K562 (cell line): ENCODE results near the gene DLGAP5. TPM values are rescaled to one million over a fixed set of nuclear protein-coding genes. Genes with fewer than 3 reads are reported as not detected.

Experiments
- ATF6 ChIP-seq: sonication (generic); formaldehyde crosslinking; IDR thresholded peaks from 2 replicates; pipeline ENCODE4 v1.4.0; 2020; ENCODE audit warnings: mild to moderate bottlenecking, missing genetic modification reagents
- DDX20 ChIP-seq: fragments of 450-650 bp; IDR thresholded peaks from 2 replicates; pipeline ENCODE4 v1.6.1; 2016; ENCODE audit warnings: missing genetic modification characterization, low read depth, mild to moderate bottlenecking, missing compliant biosample characterization, moderate library complexity
- ETV5 ChIP-seq: sonication (generic); formaldehyde crosslinking; IDR thresholded peaks from 2 replicates; pipeline ENCODE4 v1.4.0; 2020; ENCODE audit warnings: low read depth, mild to moderate bottlenecking, missing genetic modification reagents
- GATAD2B ChIP-seq: fragments of 450-650 bp; IDR thresholded peaks from 2 replicates; pipeline ENCODE4 v1.6.1; 2017; ENCODE audit warnings: mild to moderate bottlenecking, borderline replicate concordance
- HNRNPL ChIP-seq: fragments of 200-400 bp; formaldehyde crosslinking; IDR thresholded peaks from 2 replicates; pipeline ENCODE4 v1.6.1; 2017; ENCODE audit warnings: low read depth, mild to moderate bottlenecking, low read length
- KHSRP ChIP-seq: fragments of 450-650 bp; IDR thresholded peaks from 2 replicates; pipeline ENCODE4 v1.6.1; 2017
- MGA ChIP-seq: fragments of 450-650 bp; IDR thresholded peaks from 2 replicates; pipeline ENCODE4 v1.6.1; 2016; ENCODE audit warnings: mild to moderate bottlenecking, moderate library complexity
- PYGO2 ChIP-seq: fragments of 450-650 bp; IDR thresholded peaks from 2 replicates; pipeline ENCODE4 v1.6.1; 2016; ENCODE audit warnings: mild to moderate bottlenecking, missing genetic modification characterization, moderate library complexity, missing compliant biosample characterization
- SREBF1 ChIP-seq: fragments of 150-350 bp; IDR thresholded peaks from 2 replicates; pipeline ENCODE4 v1.6.1; 2014; ENCODE audit warnings: antibody characterized with exemption, low read depth, low read length, borderline replicate concordance
- SRSF7 ChIP-seq: fragments of 200-400 bp; formaldehyde crosslinking; optimal IDR thresholded peaks from 2 replicates; pipeline ENCODE3; 2017; ENCODE audit warnings: mild to moderate bottlenecking, low read depth, low read length
- ZFP30 ChIP-seq: fragments of 250-450 bp; sonication (Bioruptor Pico); IDR thresholded peaks from 2 replicates; pipeline ENCODE4 v1.8.0; 2022; ENCODE audit warnings: moderate library complexity, mild to moderate bottlenecking, inconsistent platforms, borderline replicate concordance
- ZNF134 ChIP-seq: fragments of 250-450 bp; sonication (Bioruptor Pico); conservative IDR thresholded peaks from 2 replicates; pipeline ENCODE4 v1.4.0; 2020
- ZNF668 ChIP-seq: fragments of 250-450 bp; sonication (Bioruptor Pico); IDR thresholded peaks from 2 replicates; pipeline ENCODE4 v1.8.0; 2022; ENCODE audit warnings: mild to moderate bottlenecking, inconsistent platforms
- polyA plus RNA-seq, 8 experiments: library from polyadenylated mRNA; depleted of rRNA in 4 of 8; stranded (reverse) in 5 of 8; unstranded in 3 of 8; fragments of >200 nt; fragmentation: Nextera tagmentation in 2 of 8; fragmentation: Illumina TruSeq in 1 of 8; extraction: Ambion mirVana in 2 of 8; extraction: Trizol in 1 of 8; gene quantifications; 2 replicates each; pipeline versions ENCODE4 v1.2.1 to v1.2.3, GENCODE V29; 2011 to 2014; ENCODE audit warnings: inconsistent platforms in 1 of 8, missing spikeins in 1 of 8
- total RNA-seq, 7 experiments: library from RNA; depleted of rRNA in 6 of 7; stranded (reverse); fragments of >200 nt in 6 of 7; fragmentation: Illumina TruSeq in 2 of 7; extraction: Trizol in 2 of 7; gene quantifications; 2 replicates each; pipeline versions ENCODE4 v1.2.1 to v1.2.3, GENCODE V29; 2011 to 2021; ENCODE audit warnings: low replicate concordance in 1 of 7

Gene DLGAP5
- total and polyA plus RNA-seq, 9 of the 15 experiments (the other 6 are each of a cell fraction or from before 2014, with no cell fraction given) = 39.1 to 80.0 (median 59.9) TPM

- TF ChIP-seq MGA = peak; percentile 51
- TF ChIP-seq DDX20 (tag) = no peak
- TF ChIP-seq GATAD2B = peak; percentile 74; the same call in 1 of the 2 replicates
- TF ChIP-seq ATF6 (CRISPR knock-in tag) = no peak
- TF ChIP-seq ZFP30 (CRISPR knock-in tag) = no peak
- TF ChIP-seq ZNF668 (CRISPR knock-in tag) = no peak
- TF ChIP-seq ETV5 (CRISPR knock-in tag) = no peak
- no peak for TF ChIP-seq SREBF1
- TF ChIP-seq PYGO2 = no peak
- TF ChIP-seq ZNF134 = no peak
- TF ChIP-seq HNRNPL = no peak
- no peak for TF ChIP-seq KHSRP
- no peak for TF ChIP-seq SRSF7
These were observed at the start of gene DLGAP5 (continued) for GRCh38 chr14:55191203-55192053.
